NCI-H2107 treated with DMSO at 0.1 percent for 48 hours (cell line): ENCODE results near the gene ALCAM.
A peak's percentile ranks its signal among the peaks of the same experiment; 100 is the strongest.

Experiments used
- DNase-seq: peaks from one replicate; lab custom pipeline; 2025; ENCODE audit not compliant: unreplicated experiment; lab: John Stamatoyannopoulos, UW

Gene ALCAM

GRCh38 chr3:105366326-105367062 is at the start of gene ALCAM:
Gene ALCAM (plus strand): TSS chr3:105366909.
- peak; percentile 75 for DNase-seq

- DNase-seq, result no peak
Observed at GRCh38 chr3:105317841-105318240, 48.9 kb upstream of the ALCAM start.

- DNase-seq, result no peak
Observed at GRCh38 chr3:105322570-105323273, 44.0 kb upstream of the ALCAM start.

- no peak for DNase-seq
Observed at GRCh38 chr3:105323274-105323599, 43.5 kb upstream of the ALCAM start.

GRCh38 chr3:105324951-105325350 is 41.8 kb upstream of the ALCAM start:
- no peak for DNase-seq

GRCh38 chr3:105327662-105328337 is 38.9 kb upstream of the ALCAM start:
- no peak for DNase-seq

GRCh38 chr3:105328338-105328730 is 38.4 kb upstream of the ALCAM start:
- no peak for DNase-seq

- DNase-seq, result no peak
Observed at GRCh38 chr3:105332961-105333360, 33.7 kb upstream of the ALCAM start.

- DNase-seq, result no peak
Observed at GRCh38 chr3:105334138-105334882, 32.4 kb upstream of the ALCAM start.

- DNase-seq, result no peak
Observed at GRCh38 chr3:105339946-105340345, 26.8 kb upstream of the ALCAM start.

- DNase-seq, result no peak
Observed at GRCh38 chr3:105343991-105344390, 22.7 kb upstream of the ALCAM start.

- DNase-seq, result no peak
Observed at GRCh38 chr3:105345156-105345555, 21.6 kb upstream of the ALCAM start.

GRCh38 chr3:105347625-105348302 is 18.9 kb upstream of the ALCAM start:
- DNase-seq, result no peak

- no peak for DNase-seq
Observed at GRCh38 chr3:105348307-105348706, 18.4 kb upstream of the ALCAM start.

GRCh38 chr3:105349684-105350387 is 16.9 kb upstream of the ALCAM start:
- DNase-seq, result no peak

- DNase-seq, result no peak
Observed at GRCh38 chr3:105351821-105352220, 14.9 kb upstream of the ALCAM start.

GRCh38 chr3:105352976-105353375 is 13.7 kb upstream of the ALCAM start:
- DNase-seq, result no peak

- DNase-seq, result no peak
Observed at GRCh38 chr3:105353485-105354161, 13.1 kb upstream of the ALCAM start.

GRCh38 chr3:105354429-105354828 is 12.3 kb upstream of the ALCAM start:
- DNase-seq, result no peak
